GM08714 (cell line): Measurements from ENCODE around the gene IL1R1.
A peak's percentile ranks its signal among the peaks of the same experiment; 100 is the strongest.
"Not testable (repeated sequence)": the region's sequence is repeated elsewhere in the genome, so short reads cannot be mapped to it uniquely, and the experiment has no call there.

ENCODE experiments used
- H3K4me3 ChIP-seq: fragments of 200-500 bp; sonication (Bioruptor generic); 2 replicates; pipeline ENCODE4 v1.5.1; 2014; ENCODE audit warnings: mild to moderate bottlenecking, low read length, inconsistent platforms
- ZNF274 ChIP-seq: IDR thresholded peaks from 2 replicates; pipeline ENCODE4 v1.6.1; 2012; ENCODE audit warnings: mild to moderate bottlenecking, low read depth, low read length

Gene IL1R1

DNA sequence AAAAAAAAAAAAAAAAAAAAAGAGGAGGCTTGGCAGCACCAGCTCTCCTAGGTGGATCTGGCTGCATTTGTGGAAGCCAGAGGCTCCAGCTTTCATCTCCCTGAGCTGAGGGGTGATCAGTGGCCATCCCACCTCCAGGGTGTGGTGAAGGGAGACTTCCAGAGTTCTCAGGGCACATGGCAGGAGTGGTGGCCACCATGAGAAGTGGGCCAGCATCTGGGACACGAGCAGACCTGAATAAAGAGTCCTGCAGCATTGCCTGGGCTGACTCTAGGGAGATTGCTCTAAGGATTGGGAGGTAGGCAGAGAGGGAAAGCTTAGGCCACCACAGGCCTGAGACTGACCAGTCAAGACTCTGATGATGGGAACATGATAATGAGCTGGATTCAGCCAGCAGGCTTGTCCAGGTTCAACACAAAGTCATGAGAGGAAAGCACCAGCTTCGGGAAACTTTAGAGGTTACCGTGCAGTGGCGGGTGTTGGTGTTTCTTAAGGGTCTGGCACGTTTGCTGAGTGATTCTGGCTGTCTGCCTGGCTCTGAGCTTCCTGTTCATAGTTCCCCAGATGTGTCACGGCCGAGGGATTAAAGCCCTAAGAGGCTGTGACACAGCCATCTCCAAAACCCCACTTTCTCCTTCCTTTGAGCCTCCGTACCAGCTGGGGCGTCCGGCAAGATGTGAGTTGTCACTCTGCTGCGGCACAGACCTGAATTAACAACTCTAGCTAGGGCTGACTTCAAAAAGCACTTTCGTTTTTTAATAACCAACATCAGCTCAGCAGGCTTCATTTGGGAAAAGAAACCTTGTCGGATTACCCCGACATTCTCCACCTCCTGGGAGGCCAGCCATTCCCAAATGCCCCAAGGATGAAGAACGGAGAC, 38.3 kb upstream of the IL1R1 start:
- TF ChIP-seq ZNF274 = no peak
- H3K4me3 ChIP-seq = peak overlapping the region; percentile 63

DNA sequence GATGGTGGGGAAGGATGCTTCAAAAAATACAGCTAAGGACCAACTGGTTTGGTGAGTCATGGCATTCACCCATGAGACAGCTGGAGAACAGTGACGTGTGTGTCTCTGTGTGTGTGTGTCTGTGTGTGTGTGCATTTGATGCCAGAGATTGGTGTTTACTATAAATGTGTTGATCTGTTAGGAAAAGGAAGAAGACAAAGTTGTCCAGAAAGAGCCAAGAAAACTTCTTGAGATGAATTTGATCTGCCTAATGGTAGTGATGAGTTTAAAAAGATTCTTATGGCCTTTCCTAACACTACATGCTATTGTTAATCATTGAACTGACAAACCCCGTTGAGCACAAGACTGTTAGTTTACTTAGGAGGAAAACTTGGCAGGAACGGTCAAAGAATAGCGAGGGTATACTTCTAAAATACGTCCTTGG, 36.4 kb upstream of the IL1R1 start:
- TF ChIP-seq ZNF274 = no peak
- peak overlapping the region; percentile 63; the same call in 1 of the 2 replicates for H3K4me3 ChIP-seq

DNA sequence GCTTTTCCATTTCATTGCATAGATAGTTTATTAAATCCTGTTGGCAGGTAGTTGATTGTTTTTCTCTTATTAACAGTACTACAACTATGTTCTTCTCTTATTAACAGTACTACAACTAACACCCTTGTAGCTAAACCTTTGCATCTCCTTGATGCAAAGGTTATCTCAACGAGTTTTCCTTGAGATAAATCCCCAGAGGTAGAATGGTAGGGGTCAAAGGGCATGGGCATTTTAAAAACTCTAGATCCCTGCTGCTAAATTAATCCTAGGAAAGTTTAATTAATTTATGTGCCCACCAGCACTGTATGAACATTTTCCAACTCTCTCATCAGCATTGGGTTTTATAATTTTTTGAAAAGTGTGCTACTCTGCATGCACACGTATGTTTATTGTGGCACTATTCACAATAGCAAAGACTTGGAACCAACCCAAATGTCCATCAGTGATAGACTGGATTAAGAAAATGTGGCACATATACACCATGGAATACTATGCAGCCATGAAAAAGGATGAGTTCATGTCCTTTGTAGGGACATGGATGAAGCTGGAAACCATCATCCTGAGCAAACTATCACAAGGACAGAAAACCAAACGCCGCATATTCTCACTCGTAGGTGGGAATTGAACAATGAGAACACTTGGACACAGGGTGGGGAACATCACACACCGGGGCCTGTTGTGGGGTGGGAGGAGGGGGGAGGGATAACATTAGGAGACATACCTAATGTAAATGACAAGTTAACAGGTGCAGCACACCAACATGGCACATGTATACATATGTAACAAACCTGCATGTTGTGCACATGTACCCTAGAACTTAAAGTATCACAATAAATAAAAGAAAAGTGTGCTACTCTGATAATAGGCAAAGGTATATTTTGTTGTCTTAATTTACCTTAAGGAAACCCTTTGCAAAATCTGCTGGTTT, 35.5 kb upstream of the IL1R1 start:
- H3K4me3 ChIP-seq = not testable (repeated sequence)

DNA sequence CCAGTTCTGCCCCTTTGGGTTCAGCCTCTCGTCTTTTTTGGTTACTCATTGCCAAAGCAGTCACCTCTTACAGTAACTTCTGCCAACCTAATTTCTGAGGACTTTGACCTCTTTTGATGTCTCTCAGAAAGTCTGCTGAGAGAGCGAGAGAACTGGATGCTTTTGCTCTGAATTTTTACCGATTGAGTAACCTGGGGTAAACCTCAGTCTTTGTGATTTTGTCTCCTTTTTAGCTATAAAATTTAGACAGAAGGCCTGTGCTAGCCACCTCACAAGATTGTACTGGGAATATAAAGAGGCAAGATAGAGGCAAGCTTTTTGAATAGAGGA, 34.8 kb upstream of the IL1R1 start:
- no peak overlapping the region for H3K4me3 ChIP-seq
- TF ChIP-seq ZNF274 = no peak

DNA sequence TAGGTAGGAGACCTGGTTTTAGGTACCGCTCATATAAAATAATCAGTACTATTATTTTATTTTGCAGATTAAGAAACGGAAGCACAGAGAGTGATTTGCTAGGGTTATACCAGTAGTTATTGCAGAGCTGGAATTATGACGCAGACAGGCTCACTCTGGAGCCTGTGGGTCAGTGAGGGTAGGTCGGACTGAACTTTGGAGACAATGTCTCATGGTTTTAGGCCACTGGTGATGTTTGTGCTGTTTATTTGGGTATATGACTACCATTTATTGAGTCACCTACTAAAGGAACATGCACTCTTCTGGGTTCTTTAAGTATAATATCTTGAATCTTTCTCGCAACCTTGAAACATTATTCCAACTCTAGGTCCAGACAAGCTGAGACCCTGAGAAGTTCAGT, 33.5 kb upstream of the IL1R1 start:
- no peak for TF ChIP-seq ZNF274
- no peak overlapping the region for H3K4me3 ChIP-seq

DNA sequence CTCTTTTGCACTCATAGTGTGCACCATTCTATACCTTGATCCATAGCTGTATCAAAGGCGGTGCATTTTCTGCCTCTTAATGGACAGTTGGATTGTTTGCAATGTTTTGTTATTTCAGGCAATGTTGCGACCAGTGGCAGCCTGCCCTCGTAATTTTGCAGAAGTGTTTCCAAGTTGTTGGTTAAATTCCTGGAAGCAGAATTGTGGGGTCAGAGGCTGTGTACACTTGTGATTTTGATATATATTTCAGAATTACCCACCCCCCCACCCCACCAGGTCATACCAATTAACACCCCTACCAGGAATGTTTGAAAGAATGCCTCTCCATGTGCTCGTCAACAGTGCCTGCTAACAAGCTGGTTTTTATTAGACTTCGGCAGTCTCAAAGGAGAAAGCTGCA, 32.4 kb upstream of the IL1R1 start:
- no peak overlapping the region for H3K4me3 ChIP-seq
- no peak for TF ChIP-seq ZNF274

DNA sequence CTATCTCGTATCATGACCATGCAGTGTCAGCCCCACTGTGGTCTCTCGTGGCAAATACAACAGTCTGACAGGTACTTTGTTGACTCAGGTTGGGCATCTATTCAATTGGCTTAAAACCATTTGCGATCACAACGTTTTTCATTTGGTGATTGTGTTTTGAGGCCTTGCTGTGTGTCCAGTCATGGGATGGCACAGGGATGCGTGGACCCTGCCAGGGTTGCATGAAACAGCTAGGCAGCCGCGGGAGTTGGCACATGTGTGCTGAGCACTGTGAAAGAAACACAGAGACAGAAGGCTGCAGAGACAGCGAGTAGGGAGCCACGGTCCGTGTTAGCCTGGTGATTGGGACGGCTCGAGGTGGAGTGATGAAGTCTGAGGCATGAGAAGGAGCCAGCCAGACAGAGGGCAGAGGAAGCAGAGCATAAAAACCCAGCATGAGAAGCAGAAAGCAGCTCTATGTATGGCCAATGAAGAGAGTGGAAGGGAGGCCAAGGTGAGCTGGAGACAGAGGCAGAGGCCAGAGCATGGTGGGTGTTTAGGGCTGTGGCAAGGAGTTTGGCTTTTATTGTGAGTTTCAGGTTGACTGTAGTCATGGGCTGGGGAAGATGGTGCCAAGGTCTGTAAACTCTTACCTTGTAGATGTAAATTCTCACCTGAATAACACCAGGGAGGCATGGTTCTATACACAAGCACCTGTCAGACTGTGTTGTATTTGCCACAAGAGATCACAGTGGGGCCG, 31.8 kb upstream of the IL1R1 start:
- TF ChIP-seq ZNF274 = no peak
- H3K4me3 ChIP-seq = no peak overlapping the region

DNA sequence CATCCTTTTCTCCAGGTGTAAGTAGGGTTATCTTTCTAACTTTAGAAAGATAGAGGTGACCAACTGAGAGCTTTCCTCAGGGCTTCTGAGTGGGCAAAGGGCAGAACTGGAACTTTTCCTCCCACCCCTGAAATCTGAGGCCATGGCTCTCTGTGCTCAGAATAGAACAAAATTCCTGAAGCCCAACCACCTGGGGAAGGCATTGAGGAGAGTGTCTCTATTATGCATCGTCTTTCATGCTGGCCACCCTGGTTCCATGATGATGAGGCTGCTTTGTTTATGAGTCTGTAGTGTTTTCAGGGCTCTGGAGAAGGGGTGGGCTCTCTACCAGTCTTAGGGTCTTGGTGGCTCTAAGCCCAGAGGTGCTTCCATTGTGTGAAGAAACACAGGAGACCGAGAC, 30.7 kb upstream of the IL1R1 start:
- no peak overlapping the region for H3K4me3 ChIP-seq
- TF ChIP-seq ZNF274 = no peak

DNA sequence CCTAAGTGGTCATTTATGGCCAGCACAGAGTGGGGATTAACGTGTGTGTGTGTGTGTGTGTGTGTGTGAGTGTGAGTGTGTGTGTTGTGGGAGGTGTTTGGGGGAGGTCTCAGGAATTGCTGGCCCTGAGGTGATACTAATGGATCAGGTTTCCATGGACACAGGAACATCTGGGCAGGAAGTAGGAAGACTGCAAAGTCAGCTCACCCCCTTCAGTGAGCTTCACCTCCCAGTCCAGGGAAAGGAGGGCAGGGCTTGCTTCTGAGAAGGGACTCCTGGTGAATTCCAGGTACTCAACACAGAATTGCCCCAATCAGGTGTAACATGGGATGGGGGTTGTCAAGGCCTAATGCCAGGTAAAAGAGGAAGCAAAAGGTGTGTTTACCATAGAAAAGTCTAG, 30.3 kb upstream of the IL1R1 start:
- H3K4me3 ChIP-seq = no peak overlapping the region
- no peak for TF ChIP-seq ZNF274

DNA sequence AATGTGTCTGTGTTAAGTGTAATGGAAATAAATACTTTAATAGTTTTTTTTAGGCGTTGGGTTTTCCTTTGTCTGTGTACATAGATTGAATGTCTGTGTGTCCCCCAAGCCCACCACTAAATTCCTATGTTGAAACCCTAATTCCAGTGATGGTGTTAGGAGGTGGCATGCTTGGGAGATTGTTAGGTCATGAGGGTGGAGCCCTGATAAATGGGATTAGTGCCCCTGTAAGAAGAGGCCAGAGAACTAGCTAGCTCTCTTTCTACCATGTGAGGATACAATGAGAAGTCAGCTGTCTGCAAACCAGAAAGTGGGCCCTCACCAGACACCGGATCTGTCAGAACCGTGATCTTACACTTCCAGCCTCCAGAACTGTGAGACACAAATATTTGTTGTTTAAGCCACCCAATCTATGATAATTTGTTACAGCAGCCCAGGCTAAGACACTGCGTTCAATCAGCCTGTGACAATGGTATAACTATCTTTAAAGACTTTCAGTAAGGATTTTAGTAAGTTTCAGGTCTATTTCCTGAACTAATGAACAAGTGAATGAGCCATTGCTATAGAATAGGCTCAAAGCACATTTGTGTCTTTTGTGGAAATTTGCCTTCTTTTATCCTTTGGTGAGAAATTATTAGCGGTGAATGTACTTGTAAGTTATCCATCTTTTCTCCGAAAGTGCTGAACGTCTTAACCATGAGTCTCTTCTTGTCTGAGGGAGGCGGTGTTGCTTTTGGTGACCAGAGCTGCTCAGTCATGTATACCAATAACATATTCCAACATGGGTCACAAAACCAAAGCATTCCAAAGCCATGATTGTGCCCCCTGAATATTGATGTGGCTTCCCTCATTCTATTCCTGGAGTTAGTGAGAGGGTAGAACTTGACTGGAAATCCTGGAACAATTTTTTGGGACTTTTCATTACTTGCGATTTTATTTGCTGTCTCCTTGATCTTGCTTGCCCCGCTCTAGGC, 29.6 kb upstream of the IL1R1 start:
- no peak overlapping the region for H3K4me3 ChIP-seq
- no peak for TF ChIP-seq ZNF274

DNA sequence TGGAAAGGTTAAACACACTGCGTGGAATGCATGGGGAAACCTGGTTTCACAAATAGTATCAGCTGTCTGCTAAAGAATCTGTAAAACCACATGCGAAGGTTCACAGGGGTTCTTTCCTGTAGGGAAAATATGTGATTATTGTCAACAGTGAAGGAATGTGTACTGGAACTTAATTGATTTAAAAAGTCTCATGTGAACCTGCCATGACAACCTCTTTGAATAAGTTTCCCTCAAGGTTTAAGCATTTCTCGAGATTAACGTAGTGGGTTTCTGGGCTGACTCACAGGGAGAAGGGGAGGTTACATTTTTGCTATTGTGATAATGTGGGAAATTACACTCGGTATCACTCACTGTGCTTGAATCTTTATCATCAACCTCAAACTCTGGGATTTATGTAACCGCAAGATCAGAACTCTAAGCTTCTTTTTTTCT, 28.2 kb upstream of the IL1R1 start:
- H3K4me3 ChIP-seq = no peak overlapping the region
- TF ChIP-seq ZNF274 = no peak

DNA sequence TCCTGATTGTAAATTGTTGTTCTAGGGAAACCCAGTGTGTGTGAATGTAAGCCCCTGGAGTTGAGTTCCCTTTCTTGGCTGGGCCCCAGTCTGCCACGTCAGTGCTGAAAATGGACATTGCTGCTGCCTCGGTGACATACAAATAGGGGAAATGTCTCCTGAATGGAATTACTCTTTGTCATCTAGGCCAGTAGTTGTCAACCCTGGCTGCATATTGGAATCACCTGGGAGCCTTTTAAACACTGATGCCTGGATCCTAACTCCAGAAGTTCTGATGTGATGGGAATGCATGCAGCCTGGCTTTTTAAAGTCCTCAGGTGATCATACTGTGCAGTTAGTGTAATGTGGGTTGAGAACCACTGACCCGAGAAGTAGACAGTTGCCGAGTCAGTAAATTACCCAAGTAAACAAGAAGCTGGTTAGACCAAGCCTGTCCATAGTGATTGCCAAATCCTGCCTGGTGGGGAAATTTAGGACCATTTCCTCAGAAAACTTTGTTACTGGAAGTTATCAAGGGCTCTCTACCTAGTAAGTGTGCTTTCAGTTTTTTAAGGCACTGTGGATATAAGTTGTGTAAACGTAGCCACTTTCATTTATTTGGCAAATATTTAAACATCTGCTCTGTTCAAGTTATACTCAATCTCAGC, 27.6 kb upstream of the IL1R1 start:
- H3K4me3 ChIP-seq = no peak overlapping the region
- no peak for TF ChIP-seq ZNF274
